Measurements from ENCODE around the gene PRMT1. TPM values are rescaled to one million over a fixed set of nuclear protein-coding genes. Genes with fewer than 3 reads are reported as not detected.

The PRMT1 gene
- total RNA-seq, 1 experiment from 2014 or later, result 505 TPM

DNA sequence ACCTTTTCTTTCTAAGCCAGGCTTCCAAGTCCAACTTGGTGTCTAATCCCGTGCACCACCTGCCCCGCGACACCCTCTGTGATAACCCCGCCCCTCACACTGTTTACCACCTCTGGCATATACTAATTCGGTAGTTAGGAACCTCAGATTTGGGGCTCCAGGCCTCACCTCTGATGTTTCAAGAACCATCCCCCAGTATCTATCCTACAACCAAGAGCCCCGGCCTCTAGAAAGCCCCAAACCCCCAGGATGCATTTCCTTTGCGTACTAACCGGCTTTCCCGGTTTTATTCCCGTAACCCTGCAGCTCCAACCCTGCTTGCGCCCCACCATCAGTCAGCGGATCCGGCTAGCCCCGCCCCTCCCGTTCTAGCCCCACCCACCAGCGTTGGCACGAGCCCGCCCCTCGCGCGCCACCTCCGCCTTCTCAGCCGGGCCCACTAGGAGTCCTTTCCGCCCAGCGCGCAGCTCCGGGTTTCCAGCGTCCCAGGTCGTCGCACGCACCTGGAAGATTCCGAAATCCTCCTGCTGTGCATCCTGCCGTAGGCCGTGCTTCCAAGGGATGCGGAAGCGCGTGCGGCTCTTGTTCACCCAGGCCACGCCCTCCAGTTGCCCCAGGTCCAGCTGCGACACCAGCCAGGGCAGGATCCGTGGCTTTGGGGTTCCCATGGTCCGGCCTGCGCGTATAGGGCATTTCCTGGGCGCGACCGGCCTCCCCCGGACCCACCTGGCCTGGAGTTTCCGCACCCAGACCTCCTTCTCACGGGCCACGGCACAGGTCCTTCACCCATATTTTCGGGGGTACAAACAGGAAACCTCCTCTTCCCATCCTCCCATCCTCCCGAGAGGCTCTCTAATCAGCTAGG is 12.7 kb upstream of the PRMT1 start:
- no peak overlapping the region for H3K56ac ChIP-seq (ENCODE audit: insufficient read length, low read depth, low read length)
- no CpG with 5 or more reads among the region's 53 CpGs for WGBS (ENCODE audit: extremely low coverage, insufficient read length, low lambda C conversion rate)
- H3K9ac ChIP-seq (ENCODE audit: extremely low read depth, insufficient read length, low read length), result peak overlapping the region; percentile 88
- no peaks in the 10 kb centered on the region for H4K20me1 ChIP-seq (ENCODE audit: control insufficient read depth, insufficient read depth, insufficient read length)
- peak overlapping the region; percentile 74 for H3K14ac ChIP-seq (ENCODE audit: insufficient read depth, low read length)
- no peaks in the 10 kb centered on the region for H3K9me3 ChIP-seq (ENCODE audit: control insufficient read depth, low read depth, low read length)
- peaks cover 41 to 61% (median 59%) of the 10 kb centered on the region in 3 experiments for H3K36me3 Mint-ChIP-seq (ENCODE audit: insufficient read depth in 1 of 3, low read depth in 3 of 3)
- H3K23me2 ChIP-seq (ENCODE audit: insufficient read length, low read depth, low read length, poor library complexity, severe bottlenecking), result peaks cover 18% of the 10 kb centered on the region
- H3K27me3 ChIP-seq (ENCODE audit: insufficient read depth, low read length), result no peaks in the 10 kb centered on the region
- H3K79me1 ChIP-seq (ENCODE audit: insufficient read depth, low read depth, low read length, poor library complexity, severe bottlenecking), result peaks cover 11% of the 10 kb centered on the region
- H4K5ac ChIP-seq (ENCODE audit: insufficient read length, low read depth, low read length), result no peak overlapping the region
- H2BK120ac ChIP-seq (ENCODE audit: low read depth, low read length, poor library complexity, severe bottlenecking), result no peak overlapping the region
- H3K4me2 ChIP-seq (ENCODE audit: insufficient read depth, insufficient read length, low read length), result peak overlapping the region; percentile 99
- no peak overlapping the region for H4K91ac ChIP-seq (ENCODE audit: insufficient read length, low read depth, low read length)
- peak overlapping the region; percentile 99 to 100 for H3K4me3 Mint-ChIP-seq
- H3K23ac ChIP-seq (ENCODE audit: insufficient read length, low read depth, low read length), result peak overlapping the region; percentile 9
- H2BK12ac ChIP-seq (ENCODE audit: insufficient read length, low read depth, low read length), result no peak overlapping the region
- no peak overlapping the region for H4K8ac ChIP-seq (replicated peaks; ENCODE audit: insufficient read length, low read depth, low read length)
- H3K27ac Mint-ChIP-seq, result peak overlapping the region; percentile 96 to 99 (median 96)
- peaks cover 5% of the 10 kb centered on the region; the same call in 1 of the 2 replicates for H3K79me2 ChIP-seq (ENCODE audit: insufficient read depth, low read length)
- H3K4ac ChIP-seq (ENCODE audit: low read depth, low read length), result no peak overlapping the region; the same call in 1 of the 2 replicates
- peak overlapping the region; percentile 45 for H3K18ac ChIP-seq (ENCODE audit: insufficient read length, low read depth, low read length)
- peaks cover 3% of the 10 kb centered on the region for H3K27me3 Mint-ChIP-seq (ENCODE audit: low read depth)
- H2AK5ac ChIP-seq (ENCODE audit: insufficient read length, low read length), result no peak overlapping the region
- no peak overlapping the region for H2AFZ ChIP-seq (ENCODE audit: low read length)
- TF ChIP-seq, protein P1, sequence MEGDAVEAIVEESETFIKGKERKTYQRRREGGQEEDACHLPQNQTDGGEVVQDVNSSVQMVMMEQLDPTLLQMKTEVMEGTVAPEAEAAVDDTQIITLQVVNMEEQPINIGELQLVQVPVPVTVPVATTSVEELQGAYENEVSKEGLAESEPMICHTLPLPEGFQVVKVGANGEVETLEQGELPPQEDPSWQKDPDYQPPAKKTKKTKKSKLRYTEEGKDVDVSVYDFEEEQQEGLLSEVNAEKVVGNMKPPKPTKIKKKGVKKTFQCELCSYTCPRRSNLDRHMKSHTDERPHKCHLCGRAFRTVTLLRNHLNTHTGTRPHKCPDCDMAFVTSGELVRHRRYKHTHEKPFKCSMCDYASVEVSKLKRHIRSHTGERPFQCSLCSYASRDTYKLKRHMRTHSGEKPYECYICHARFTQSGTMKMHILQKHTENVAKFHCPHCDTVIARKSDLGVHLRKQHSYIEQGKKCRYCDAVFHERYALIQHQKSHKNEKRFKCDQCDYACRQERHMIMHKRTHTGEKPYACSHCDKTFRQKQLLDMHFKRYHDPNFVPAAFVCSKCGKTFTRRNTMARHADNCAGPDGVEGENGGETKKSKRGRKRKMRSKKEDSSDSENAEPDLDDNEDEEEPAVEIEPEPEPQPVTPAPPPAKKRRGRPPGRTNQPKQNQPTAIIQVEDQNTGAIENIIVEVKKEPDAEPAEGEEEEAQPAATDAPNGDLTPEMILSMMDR (conservative IDR thresholded peaks at IDR 0.05), result peak; percentile 14; the same call in 2 of the 3 replicates
- H3K4me1 ChIP-seq (ENCODE audit: insufficient read depth, low read length), result no peaks in the 10 kb centered on the region
- DNase-seq, result peak; percentile 96
- no peak overlapping the region for H2BK20ac ChIP-seq (ENCODE audit: low read depth, low read length, poor library complexity, severe bottlenecking)
- no peak overlapping the region for H2BK5ac ChIP-seq (ENCODE audit: insufficient read length, low read length)
- peak overlapping the region; percentile 54 for H3K27ac ChIP-seq (ENCODE audit: insufficient read length, low read depth, low read length)
- peaks cover 7 to 8% of the 10 kb centered on the region in 2 experiments for H3K9me3 Mint-ChIP-seq
- H3T11ph ChIP-seq (ENCODE audit: low read length), result no peak overlapping the region
- peaks cover 12 to 34% of the 10 kb centered on the region in 2 experiments for H3K4me1 Mint-ChIP-seq
- H2BK15ac ChIP-seq (ENCODE audit: low read depth, low read length), result no peak overlapping the region

Data from H9 (cell line).